ENCODE measurements around the gene SLC39A12.

Gene SLC39A12

DNA sequence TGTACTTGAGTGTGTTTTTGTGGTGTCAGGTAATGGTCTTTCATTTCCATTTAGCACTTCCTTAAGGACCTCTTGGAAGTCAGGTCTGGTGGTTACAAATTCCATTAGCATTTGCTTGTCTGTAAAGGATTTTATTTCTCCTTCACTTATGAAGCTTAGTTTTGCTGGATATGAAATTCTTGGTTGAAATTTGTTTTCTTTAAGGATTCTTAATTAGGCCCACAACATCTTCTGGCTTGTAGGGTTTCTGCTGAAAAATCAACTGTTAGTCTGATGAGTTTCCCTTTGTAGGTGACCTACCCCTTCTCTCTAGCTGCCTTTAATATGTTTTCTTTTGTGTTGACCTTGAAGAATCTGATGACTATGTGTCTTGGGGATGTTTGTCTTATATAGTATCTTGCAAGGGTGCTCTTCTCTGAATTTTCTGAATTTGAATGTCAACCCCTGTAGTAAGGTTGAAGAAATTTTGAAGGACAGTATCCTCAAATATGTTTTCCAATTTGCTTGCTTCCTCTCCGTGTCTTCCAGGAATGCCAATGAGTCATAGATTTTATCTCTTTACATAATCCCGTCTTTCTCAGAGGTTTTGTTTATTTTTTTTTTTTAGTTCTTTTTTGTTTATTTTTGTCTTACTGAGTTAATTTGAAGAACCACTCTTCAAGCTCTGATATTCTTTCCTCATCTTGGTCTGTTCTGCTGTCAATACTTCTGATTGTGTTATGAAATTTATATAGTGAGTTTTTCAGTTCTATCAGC, 70.2 kb downstream of the SLC39A12 start:
- H3K4me2 ChIP-seq (ENCODE audit: low read length), result no peak overlapping the region
- H3K27me3 ChIP-seq (ENCODE audit: control insufficient read depth, insufficient read depth, low read length), result no peaks in the 10 kb centered on the region
- H2AFZ ChIP-seq, result no peak overlapping the region
- peaks cover 3% of the 10 kb centered on the region for H3K9me3 ChIP-seq (ENCODE audit: control insufficient read depth, low read length)
- H3K9ac ChIP-seq, result no peak overlapping the region
- no peak overlapping the region for H3K4me3 ChIP-seq (ENCODE audit: low read depth, low read length)
- H3K36me3 ChIP-seq (ENCODE audit: control insufficient read depth, insufficient read depth, low read length), result no peaks in the 10 kb centered on the region
- no peak for TF ChIP-seq CTCF (IDR thresholded peaks at IDR 0.05)
- no peaks in the 10 kb centered on the region for H3K79me2 ChIP-seq
- H3K4me1 ChIP-seq, result no peaks in the 10 kb centered on the region
- H3K27ac ChIP-seq, result no peak overlapping the region

DNA sequence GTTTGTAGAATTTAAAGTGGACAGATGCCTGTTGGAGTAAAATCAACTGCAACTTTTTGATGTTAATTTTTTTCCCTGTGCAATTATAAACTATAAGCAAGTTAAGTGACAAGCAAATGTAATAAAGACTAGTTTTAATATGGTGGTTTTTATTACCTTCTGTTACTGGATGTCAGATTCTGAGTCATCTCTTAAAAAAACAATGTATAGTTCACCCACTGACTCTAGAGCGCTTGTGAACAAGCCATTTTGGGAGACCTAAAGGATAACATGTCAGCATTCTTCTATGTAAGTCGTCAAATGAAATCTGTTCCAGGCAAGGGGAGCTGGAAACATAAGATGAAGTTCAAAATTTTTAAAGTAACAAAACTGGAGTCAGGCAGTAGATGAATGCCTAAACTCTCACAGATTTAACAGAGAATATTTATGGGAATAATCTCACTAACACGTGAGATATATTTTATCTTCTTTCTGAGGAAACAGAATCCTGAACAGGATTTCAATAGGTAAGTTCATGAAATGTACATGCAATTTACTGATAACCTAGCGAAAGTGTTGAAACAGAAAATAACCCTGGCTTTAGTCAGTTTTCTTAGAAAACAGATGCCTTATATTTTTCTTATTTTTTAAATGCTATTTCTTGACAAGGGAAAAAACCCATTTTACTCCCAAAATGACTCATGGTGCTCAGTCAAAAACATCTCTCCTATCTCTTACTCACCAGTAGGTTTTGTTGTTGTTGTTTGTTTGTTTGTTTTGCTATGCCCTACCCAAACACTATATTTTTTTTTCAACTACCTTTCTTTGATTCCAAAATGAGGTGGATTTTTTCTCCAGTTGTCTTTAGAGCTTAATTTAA, 91.7 kb downstream of the SLC39A12 start:
- H3K4me3 ChIP-seq (ENCODE audit: low read depth, low read length), result no peak overlapping the region
- H3K79me2 ChIP-seq, result no peaks in the 10 kb centered on the region
- H3K4me1 ChIP-seq, result no peaks in the 10 kb centered on the region
- no peak overlapping the region for H3K9ac ChIP-seq
- H3K27ac ChIP-seq, result no peak overlapping the region
- H3K4me2 ChIP-seq (ENCODE audit: low read length), result no peak overlapping the region
- H3K27me3 ChIP-seq (ENCODE audit: control insufficient read depth, insufficient read depth, low read length), result no peaks in the 10 kb centered on the region
- no peaks in the 10 kb centered on the region for H3K9me3 ChIP-seq (ENCODE audit: control insufficient read depth, low read length)
- no peak overlapping the region for H2AFZ ChIP-seq
- TF ChIP-seq CTCF (IDR thresholded peaks at IDR 0.05), result no peak
- H3K36me3 ChIP-seq (ENCODE audit: control insufficient read depth, insufficient read depth, low read length), result no peaks in the 10 kb centered on the region

DNA sequence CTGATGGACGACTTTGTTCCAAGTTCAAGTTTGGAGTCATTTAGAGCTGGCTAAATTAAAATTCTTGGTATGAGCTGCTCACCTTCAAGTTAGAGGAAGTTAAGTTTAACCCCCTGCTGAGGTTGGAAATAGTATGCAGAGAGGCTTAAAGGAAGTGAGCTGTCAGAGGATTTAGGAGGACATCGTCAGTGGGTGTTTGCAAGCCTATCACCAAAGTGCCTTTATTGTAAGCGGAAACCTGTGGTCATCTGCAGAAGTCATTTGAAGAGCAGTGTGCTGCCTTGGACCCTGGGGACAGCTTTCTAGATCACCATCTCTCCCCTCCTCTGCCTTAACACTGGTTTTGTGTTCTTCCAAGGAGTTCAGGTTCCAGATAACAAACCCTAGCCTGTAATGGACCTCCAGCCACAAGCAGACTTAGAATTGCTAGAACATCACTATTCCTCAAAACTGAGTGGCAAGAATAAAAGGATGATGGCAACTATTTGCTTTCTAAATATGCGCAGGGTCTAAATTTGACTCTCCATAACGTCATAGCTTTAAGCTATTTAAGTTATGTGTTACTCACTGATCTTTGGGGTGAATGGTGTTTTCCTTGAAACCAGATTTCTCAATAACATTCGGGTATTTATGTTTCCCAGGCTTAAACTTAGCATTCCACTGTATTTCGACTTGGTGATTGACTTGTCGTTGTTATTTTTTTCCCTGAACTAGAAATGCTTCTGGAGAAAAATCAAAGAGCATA, 93.4 kb downstream of the SLC39A12 start:
- no peak overlapping the region for H3K4me2 ChIP-seq (ENCODE audit: low read length)

DNA sequence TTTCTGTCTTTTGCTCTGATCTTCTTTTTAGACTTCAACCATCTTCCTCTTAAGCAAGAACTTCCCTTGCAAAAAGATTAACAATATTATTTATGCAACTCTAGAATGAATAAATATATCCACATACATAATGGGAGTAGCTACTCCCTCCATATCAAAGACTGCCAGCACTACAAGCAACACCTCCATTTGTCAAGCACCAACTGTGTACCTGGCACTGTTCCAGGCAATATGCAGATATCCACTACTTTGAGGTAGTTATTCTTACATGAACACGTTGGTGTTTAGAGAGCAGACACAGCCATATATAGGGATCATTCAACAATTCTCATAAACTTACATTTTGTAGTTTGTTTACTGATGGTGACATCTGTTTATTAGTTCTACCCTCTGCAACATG, 104.9 kb downstream of the SLC39A12 start:
- H3K27me3 ChIP-seq (ENCODE audit: control insufficient read depth, insufficient read depth, low read length), result no peaks in the 10 kb centered on the region
- no peaks in the 10 kb centered on the region for H3K9me3 ChIP-seq (ENCODE audit: control insufficient read depth, low read length)
- H3K9ac ChIP-seq, result no peak overlapping the region
- H3K27ac ChIP-seq, result no peak overlapping the region
- no peaks in the 10 kb centered on the region for H3K4me1 ChIP-seq
- no peak overlapping the region for H2AFZ ChIP-seq
- no peak for TF ChIP-seq CTCF (IDR thresholded peaks at IDR 0.05)
- H3K36me3 ChIP-seq (ENCODE audit: control insufficient read depth, insufficient read depth, low read length), result no peaks in the 10 kb centered on the region
- H3K4me3 ChIP-seq (ENCODE audit: low read depth, low read length), result no peak overlapping the region
- H3K79me2 ChIP-seq, result no peaks in the 10 kb centered on the region
- no peak overlapping the region for H3K4me2 ChIP-seq (ENCODE audit: low read length)

More for the DNA sequence above, 93.4 kb downstream of the SLC39A12 start:
- no peaks in the 10 kb centered on the region for H3K9me3 ChIP-seq (ENCODE audit: control insufficient read depth, low read length)
- H3K79me2 ChIP-seq, result no peaks in the 10 kb centered on the region
- no peaks in the 10 kb centered on the region for H3K27me3 ChIP-seq (ENCODE audit: control insufficient read depth, insufficient read depth, low read length)
- no peak overlapping the region for H3K9ac ChIP-seq
- H2AFZ ChIP-seq, result no peak overlapping the region
- H3K27ac ChIP-seq, result no peak overlapping the region
- H3K4me3 ChIP-seq (ENCODE audit: low read depth, low read length), result no peak overlapping the region
- H3K4me1 ChIP-seq, result no peaks in the 10 kb centered on the region
- H3K36me3 ChIP-seq (ENCODE audit: control insufficient read depth, insufficient read depth, low read length), result no peaks in the 10 kb centered on the region
- no peak for TF ChIP-seq CTCF (IDR thresholded peaks at IDR 0.05)
